ENCODE data around the gene TRABD2B.

DNA sequence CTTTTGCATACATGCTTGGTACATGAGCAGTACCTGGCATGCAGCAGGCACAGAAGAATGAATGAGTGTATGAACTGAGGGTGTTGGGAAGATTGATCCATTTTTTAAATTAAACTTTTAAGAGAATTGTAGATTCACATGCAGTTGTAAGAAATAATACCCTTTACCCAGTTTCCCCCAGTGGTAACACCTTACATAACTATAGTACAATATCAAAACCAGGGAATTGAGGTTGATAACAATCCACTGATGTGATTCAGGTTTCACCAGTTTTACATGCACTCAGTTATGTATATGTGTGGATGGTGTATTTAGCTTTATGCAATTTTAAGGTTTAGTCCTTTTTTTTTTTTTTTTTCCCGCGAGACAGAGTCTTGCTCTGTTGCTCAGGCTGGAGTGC, 20.5 kb downstream of the TRABD2B start:
- TF ChIP-seq, protein P1, sequence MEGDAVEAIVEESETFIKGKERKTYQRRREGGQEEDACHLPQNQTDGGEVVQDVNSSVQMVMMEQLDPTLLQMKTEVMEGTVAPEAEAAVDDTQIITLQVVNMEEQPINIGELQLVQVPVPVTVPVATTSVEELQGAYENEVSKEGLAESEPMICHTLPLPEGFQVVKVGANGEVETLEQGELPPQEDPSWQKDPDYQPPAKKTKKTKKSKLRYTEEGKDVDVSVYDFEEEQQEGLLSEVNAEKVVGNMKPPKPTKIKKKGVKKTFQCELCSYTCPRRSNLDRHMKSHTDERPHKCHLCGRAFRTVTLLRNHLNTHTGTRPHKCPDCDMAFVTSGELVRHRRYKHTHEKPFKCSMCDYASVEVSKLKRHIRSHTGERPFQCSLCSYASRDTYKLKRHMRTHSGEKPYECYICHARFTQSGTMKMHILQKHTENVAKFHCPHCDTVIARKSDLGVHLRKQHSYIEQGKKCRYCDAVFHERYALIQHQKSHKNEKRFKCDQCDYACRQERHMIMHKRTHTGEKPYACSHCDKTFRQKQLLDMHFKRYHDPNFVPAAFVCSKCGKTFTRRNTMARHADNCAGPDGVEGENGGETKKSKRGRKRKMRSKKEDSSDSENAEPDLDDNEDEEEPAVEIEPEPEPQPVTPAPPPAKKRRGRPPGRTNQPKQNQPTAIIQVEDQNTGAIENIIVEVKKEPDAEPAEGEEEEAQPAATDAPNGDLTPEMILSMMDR (IDR thresholded peaks at IDR 0.05; ENCODE audit: borderline replicate concordance, extremely low read depth, low read length, poor library complexity, severe bottlenecking), result no peak
- TF ChIP-seq EZH2 (IDR thresholded peaks at IDR 0.05; ENCODE audit: borderline replicate concordance, low read depth, low read length, severe bottlenecking), result no peak

Data from DND-41 (cell line).